ENCODE data around the gene NAPA.

Gene NAPA

DNA sequence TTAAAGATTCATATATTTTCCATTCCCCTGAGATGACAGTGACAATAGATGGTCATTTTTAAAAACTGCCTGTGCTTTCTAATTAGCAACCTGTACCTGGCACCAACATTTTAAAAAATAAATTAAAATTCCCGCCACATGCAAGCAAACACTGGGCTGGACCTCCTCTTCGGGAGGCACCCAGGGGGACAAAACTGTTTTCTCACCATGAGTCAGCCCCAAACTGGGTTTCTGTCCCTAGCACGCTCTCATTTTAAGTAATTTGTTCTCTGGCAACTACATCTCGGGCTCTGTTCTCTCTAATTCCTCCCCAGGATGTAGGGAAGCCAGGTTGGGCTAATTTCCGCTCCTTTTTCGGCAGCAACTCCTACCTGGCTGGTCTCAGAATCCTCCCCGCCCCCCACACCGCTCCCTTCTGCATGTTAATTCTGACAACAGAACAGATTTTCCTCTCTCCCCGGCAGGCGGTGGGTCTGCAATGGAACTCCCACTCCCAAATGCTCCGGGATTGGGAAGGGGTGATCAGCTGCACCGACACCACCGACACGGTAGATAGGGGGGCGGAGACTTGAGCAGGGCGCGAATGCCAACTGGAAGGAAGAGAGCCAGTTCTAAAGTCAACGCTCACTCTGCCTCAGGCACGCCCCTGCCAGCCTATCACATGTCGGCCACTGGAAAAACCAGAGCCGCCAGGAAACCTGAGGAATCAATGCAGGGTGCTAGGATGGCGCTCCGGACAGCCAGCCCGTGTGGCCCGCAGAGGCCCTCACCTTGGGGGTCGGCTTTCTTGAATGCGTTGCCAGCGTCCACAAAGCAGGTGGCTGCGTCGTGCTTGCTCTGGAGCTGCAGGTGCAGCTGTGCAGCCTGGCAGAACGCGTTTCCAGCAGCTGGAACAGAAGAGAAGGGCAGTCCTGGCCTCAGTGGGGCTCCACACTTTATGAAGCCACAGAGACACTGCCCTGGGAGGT lies 14.7 kb downstream of the NAPA start:
- peak in 2 of 14 donors; percentile 10 to 91 for DNase-seq

DNA sequence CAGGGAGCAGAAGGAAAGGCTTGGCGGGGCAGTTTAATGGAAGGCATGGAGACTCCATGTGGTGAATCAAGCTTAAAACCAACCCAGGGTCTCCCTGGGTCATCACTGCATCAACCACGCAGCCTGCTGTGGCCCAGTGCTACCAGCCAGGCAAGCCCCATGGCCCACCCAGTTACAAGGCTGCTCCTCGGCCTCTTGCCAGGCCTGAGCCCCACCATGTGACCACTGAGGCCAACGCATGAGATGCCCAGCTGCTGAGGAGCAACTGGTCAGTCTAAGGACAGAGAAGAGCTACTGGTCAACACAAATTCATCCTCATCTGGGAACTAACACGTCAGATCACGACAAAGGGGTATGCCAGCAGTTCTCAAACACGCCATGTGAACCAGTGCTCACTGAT lies 15.5 kb downstream of the NAPA start:
- no peak for DNase-seq

GRCh38 chr19:47498561-47498960 lies 16.3 kb downstream of the NAPA start:
- DNase-seq = no peak

DNA sequence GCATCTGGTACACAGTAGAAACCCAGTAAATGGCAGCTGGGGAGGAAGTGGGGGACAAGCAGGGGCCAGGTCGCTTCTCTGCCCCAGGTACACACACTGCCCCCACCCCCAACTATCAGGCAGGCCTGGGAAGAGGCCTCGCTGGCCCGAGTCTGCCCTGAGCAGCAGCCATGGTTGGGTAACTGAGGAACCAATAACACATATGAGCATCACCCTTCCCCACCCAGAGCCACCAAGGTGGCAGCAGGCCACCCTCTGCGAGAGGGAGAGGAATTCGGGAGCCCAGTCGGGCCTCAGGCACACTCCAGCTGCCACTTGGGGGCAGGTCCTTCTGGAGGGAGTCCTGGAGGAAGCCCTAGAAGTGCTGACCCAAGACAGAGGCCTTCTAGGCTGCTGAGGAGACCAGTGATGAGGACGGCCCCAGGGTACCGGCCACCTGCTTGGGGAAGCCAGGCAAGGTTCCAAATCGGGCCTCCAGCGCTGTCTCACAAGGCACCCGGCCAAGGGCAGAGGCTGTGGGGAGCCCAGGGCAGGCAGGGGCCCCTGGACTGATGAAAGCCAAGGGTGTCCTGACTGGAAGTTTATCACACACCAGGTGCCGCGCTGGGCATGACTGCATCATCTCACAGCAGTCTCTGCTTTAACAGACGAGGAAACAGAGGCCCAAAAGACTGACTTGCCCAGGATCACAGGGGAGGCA lies 16.9 kb downstream of the NAPA start:
- no peak for DNase-seq

DNA sequence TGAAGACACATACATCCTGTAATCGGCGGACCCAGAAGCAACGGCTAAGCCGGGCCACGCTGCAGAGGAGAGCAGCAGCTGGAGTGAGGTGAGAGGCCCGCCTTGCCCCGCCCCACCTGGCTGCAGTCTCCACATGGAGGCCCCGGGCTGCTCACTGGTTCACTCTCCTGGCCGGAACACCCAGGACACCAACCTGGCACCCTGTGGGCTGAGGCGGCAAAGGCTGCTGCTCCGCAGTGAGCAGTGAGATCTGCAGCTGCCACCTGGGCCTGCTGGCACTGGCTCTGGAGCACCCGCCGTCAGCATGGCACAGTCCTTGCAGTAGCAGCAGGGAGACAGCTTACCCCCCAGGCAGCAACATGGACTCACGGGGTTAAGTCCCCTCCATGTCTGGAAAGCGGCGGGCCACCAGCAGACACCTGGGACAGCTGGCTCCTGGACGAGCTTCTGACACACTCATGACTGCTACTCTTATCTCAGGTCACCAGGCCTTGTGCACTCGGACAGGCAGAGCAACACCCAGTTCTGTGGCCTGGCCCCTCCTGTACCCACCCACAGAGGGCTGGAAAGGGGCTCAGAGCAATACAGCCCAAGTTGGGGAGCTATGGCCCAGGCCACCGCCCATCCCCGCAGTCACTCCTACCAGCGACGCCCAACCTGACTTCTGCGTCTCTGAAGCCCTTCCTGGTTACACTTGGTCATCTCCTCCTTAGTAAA lies 17.7 kb downstream of the NAPA start:
- peak in 2 of 14 donors; percentile 7 to 72 for DNase-seq

DNA sequence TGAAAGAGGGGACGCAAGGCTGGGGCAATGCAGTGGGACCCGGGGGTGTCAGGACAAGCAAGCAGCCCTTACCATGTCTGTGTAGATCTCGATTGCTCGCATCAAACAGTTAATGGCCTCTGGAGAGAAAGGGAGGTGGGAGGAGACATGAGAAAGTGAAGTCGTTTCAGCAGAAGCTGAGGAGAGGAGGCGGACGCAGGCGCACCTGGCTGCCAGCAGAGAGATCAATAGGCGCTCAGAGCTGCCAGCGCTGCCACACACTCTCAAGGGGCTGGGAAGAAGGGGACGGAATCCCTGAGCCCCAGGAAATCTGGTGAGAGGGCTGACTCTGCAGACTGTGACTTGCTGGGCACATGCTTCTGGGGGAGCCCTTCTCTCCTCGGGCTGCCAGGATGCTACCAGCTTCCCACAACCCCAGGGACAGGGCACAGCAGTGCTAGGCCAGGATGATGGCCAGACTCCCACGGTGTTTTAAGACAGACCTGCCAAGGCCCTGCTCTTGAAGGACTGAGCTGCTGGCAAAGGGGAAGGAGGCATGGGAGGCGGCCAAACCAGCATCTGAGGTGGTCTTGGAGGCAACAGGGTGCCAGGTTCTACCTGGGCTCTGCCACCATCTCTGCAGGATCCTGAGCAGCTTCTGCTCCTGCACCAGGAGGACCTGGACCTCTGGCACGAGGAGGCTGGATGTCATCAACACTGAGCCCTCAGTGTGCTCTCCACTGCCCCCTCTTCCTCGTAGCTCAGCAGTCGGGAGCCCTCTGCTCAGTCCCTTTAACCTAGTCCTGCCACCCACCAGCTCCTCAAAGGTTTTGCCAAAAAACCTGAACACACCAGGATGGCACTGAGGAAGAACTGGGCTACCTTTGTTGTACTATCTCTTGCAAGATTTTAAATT lies 19.1 kb downstream of the NAPA start:
- peak in 2 of 14 donors; percentile 30 to 81 for DNase-seq

DNA sequence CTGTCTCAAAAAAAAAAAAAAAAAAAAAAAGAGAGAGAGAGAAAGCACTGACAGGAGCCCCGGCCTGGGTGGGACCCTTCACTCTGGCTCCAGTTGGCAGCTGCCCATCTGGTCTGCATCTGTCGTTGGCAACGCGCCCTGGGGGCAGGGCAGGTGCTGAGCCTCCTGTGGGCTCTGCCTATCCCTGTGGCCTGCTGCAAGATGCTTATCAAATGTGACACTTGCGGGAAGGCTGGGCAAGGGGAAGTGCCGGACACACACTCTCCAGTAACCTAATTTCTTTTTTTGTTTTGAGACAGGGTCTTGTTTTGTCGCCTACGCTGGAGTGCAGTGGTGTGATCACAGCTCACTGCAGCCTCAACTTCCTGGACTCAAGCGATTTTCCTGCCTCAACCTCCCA lies 20.1 kb downstream of the NAPA start:
- no peak for DNase-seq

GRCh38 chr19:47494211-47494547 lies 20.7 kb downstream of the NAPA start:
- DNase-seq = no peak

- peak in 1 of 14 donors; percentile 94 for DNase-seq
These were observed 21.3 kb downstream of the NAPA start for GRCh38 chr19:47493378-47494210.

GRCh38 chr19:47492571-47493377 lies 22.1 kb downstream of the NAPA start:
- no peak for DNase-seq

DNA sequence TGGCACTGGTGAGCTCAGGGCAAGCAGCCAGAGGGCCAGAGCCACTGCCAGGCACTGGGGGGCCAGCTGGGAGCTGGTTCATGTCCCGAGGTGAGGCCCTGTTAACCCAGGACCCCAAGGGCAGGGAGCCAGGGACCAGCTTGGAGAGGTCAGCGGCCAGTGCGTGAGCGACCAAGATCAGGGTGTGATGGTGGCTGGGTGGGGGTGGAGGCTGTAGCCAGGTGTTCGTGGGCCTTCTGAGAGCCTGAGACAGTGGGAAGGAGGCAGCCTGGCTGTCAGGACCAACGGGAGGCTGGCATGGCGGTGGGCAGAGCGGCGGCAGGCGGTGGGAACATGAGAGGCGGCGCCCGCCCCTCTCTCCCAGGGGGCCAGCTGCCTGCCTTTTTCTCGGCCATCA lies 22.7 kb downstream of the NAPA start:
- DNase-seq = peak in 1 of 14 donors; percentile 33

GRCh38 chr19:47491358-47492136 lies 23.3 kb downstream of the NAPA start:
- DNase-seq = peak in 1 of 14 donors; percentile 22

GRCh38 chr19:47490847-47491246 lies 24.0 kb downstream of the NAPA start:
- DNase-seq = no peak

DNA sequence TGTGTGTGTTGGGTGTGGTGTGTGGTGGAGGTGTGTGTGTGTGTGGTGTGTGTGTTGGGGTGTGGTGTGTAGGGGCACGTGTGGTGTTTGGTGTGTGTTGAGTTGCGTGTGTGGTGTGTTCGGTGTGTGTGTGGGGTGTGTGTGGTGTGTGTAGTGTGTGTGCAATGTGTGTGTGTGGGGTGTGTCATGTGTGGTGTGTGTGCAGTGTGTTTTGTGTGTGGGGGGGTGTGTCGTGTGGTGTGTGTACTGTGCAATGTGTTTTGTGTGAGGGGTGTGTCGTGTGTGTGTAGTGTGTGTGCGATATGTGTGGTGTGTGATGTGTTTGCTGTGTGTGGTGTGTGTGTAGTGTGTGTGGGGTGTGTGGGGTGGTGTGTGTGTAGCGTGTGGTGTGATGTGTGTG lies 24.8 kb downstream of the NAPA start:
- no peak for DNase-seq

DNA sequence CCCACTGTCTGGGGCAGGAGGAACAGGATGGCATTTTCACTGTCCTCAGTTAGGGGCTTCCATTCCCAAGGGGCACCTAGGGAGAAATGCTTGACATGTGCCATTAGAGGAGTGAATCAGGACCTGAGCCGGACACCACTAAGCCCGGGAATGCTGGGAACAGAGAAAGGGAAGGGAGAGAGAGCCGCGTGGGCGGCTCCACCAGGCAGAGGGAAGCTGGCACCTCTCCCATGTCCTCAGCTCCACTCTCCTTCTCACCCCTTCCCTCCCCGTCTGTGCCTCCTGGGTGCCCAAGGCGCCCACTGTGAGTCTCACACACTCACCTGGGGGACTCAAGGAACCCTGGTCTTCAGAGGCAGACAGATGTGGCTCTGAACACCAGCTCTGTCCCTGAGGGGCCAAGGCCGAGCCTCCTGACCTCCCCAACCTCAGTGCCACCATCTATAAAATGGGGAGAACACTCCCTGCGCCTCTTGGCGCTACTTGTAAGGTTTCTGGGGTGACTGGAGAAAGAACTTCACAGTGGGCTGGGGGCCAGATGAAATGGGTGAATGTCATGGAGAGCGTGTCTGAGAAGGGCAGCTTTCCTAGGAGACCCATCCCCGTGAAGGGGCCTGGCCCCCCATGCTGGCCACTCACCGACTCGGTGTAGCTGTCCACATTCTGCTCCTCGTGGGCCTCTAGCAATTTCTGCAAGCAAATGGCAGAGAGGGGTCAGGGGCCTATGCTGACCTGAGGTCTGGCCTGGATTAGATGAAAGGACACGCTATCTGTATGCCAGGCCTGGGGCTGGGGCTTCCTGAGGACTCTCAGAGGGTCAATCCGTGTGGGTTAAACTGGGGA lies 25.6 kb downstream of the NAPA start:
- DNase-seq = peak in 1 of 14 donors; percentile 64

- DNase-seq = no peak
These were observed 27.0 kb downstream of the NAPA start for GRCh38 chr19:47487551-47488515.

- DNase-seq = no peak
These were observed 28.0 kb downstream of the NAPA start for GRCh38 chr19:47486900-47487299.

All from C1 segment of cervical spinal cord (tissue), 14 donors.